NCI-H345 treated with DMSO at 0.1 percent for 48 hours (cell line): ENCODE measurements around the gene ZBED3.

ENCODE experiments used
- DNase-seq: peaks from one replicate; lab custom pipeline; 2025; ENCODE audit not compliant: unreplicated experiment; lab: John Stamatoyannopoulos, UW

The ZBED3 gene

DNA sequence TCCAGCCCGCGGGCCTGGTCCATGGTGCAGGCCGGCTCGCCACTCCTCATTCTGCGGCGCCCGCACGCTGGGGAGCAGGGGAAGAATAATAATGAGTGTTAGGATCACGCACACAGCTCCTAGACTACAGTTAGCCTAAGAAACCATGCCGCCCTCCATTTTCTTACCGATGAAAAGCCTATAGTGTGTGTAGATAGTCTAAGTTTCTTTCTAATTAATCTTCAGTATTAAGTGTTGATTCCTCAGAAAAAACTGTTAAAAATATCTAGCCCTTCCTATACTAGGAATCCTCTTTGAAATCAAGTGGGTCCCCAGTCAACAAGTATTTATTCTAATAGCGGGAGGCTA is 9.3 kb downstream of the ZBED3 start:
- no peak for DNase-seq

DNA sequence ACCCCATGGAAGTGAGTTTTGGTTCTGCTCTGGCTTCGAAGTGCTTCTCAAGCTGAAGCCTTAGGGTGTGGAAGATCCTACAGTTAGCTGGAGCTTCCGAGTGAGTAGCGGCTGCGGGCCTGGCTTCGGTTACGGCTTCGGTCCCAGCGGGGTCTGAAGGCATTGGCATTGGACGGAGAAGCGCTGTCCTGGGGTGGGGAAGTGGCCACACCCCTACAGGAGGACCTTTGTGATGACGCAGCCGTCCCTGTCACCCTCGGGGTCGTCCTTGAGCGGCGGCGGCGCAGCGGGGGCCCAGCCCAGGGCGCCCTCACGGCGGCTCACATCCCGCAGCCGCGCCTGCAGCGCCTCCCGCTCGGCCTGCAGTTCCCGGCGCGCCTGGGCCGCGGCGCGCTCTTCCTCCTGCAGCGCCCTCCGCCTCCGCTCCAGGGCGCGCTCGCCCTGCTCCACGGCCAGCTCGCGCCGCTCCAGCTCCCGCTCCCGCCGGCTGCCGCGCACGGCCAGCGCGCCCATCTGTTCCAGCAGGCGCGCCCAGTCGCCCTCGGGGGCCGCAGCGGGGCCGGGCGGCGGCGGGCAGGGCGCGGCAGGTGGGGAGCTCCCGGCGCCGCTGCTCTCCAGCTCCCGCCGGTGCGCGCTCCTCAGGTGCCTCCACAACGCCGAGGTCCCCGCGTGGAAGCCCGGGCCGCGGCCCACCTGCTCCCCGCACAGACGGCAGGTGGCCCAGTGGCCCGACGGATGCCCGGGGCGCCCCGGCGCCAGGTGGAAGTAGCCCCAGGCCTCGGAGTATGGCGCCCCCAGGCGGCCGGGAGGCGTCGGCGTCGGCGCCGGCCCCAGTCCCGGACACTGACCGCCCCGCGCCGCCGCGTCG is 9.9 kb downstream of the ZBED3 start:
- peak; percentile 22 for DNase-seq

- DNase-seq: no peak
Measured at GRCh38 chr5:77074745-77075144, 12.3 kb downstream of the ZBED3 start.

DNA sequence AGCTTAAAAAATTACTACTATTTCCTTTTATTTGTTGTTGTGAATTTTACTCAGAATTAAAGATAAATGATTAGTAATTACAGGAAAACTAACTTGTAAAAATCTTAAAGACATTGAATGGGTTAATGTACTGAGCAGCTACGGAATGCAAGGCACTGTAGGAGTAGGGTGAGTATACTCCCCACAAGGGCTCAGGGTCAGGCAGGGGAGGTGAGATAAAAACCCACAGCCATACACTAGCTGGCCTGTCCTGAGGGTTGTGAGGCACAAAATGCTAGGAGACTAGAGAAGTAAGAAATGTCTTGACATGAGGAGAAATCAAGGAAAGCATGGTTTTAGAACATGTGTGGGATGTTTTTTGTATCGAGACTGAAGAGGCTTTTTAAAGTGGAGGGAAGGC is 13.4 kb downstream of the ZBED3 start:
- DNase-seq: no peak

DNA sequence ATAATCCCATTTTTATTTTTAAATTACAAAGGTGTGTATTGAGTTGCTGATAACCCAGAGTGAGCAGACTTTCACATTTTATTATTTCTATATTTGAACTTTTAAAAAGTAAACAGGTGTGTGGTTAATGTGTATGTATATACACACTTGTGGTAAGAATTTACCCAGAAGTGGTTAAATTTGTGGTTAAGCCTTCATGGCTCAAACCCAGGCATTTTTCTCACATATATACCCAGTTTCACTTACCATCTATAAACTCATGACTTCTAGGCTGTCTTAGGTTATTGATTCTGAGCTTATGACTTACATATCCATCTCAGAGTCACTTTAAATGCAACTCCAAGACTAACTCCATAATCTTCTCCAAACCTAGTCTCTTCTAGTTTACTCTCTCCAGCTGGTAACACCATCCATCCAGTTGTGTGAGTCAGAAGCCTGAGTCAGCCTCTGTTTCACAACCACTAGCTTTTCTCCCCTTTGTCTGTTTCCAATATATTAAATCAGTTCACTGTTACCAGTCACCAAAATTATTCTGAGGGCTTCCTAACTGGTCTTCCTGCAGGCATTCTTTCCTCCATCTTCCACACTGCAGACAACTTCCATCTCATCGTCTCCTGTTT is 20.2 kb downstream of the ZBED3 start:
- DNase-seq: no peak

- DNase-seq: no peak
Measured at GRCh38 chr5:77066184-77066583, 20.9 kb downstream of the ZBED3 start.

DNA sequence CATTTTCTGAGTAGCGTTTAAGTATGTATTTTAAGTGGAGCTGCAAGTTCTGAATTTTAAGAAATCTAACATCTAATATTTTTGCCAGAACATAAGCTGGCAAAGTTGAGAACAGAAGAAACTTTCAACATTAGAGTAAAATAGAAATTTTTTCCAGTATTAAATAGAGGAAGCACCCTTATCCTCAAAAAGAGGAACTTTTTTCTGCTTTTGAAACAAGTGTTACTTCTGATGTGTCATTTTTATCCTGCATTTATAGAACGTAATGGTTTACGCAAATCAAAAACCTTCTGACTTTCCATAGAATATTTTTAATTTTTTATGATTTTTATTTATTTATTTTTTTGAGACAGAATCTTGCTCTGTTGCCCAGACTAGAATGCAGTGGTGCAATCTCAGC is 21.8 kb downstream of the ZBED3 start:
- no peak for DNase-seq

DNA sequence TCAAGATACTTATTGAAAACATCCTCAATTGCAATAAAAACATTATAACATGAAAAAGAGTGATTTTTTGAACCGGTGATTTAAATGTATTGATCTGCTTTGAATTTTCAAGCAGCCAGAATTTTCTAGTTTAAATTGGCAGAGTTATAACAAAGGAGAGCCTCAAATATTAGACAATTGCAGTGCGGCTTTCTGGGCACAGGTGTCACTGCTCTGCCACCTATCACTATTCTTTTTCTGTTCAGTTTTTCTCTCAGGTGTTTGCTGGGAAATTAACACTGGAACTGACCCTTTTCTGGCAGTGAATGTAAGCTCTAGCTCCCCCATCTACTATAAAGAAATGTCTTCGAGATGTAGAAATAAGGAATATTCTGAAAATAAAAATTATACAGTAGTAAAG is 23.0 kb downstream of the ZBED3 start:
- DNase-seq: no peak

DNA sequence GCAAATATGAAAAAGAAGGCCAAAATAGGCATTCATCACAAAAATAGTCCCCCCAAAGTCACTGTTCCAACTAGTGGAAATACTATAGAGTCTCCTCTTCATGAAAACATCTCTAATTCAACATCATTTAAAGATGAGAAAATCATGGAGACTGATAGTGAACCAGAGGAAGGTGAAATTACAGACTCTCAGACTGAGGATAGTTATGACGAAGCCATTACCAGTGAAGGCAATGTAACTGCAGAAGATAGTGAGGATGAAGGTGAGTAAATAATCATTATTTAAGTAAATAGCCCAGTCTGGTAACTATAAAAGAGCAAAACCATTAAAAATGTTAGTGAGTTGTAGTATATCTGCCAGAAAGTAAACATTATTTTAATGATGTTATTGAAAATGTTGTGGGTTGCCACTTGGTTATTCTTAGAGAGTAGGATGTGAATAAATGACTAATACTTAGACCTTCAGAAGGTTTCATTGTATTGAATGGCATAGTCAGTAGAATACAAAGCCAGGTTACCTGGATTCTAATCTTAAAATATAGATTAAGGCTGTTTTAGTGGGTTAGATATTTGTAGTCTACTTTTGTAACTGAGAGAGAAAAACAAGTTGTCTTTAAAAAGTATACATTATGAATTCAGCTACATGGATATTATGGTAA is 40.5 kb downstream of the ZBED3 start:
- DNase-seq: no peak

DNA sequence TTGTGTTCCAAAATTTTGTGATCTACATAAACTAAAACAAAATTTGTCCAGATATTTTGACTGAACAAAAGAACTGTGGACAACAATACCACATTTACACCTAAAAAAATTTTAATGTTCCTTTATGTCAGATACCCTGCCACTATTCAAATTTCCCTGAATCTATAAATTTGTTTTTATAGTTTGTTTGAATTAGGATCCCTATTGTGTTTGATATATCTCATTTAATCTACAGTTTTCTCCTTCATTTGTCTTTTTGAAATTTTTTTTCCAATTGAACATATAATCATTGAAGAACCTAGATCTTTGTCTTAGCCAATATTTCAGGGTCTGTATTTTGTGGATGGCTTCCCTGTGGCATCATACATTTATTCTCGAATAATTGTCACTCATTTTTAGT is 51.1 kb downstream of the ZBED3 start:
- DNase-seq: no peak

GRCh38 chr5:77033338-77033737 is 53.7 kb downstream of the ZBED3 start:
- no peak for DNase-seq

DNA sequence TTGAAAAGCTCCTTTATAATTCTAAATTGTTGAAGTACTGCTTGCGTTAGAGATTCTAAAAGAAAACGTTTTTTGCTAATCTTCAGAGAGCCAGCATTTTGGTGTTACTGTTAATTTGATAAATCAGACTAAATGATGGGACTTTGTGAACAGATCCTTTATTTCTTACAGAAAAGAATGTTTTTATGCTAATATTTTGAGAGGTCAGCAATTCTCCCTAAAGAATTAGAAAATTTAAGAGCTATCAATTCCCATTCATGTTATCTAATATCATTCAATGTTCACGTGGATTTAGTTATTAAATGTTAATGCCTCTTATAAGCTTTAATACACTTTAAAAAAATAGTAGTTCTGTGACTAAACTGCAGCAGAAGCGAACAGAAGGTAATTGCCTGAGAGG is 54.5 kb downstream of the ZBED3 start:
- DNase-seq: no peak

DNA sequence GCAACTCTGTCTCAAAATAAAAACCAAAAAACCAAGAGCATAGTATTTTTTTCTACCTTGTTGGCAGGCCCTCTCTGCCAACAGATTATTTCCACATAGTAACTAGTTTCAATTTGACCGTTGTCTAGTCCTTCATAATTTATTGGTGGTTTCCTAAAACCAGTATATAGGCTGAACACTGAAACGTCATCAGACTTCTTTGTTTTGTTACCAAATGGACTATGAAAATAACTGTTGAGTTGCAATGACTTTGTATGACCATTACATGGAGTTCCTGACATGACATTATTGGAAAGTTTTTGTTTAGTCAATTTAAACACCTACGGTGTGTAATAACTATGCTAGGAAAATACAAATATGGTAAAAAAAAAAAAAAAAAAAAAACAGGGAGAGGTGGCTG is 55.2 kb downstream of the ZBED3 start:
- DNase-seq: no peak

- DNase-seq: peak; percentile 77
Measured at GRCh38 chr5:77030097-77031071, 56.7 kb downstream of the ZBED3 start, which contains the start of gene AGGF1. AGGF1 (plus strand) TSS chr5:77030404; CDS start chr5:77030767, 363 bp downstream.

GRCh38 chr5:77029376-77029885 is 57.7 kb downstream of the ZBED3 start:
- DNase-seq: no peak

- no peak for DNase-seq
Measured at GRCh38 chr5:77028631-77029375, 58.3 kb downstream of the ZBED3 start.

DNA sequence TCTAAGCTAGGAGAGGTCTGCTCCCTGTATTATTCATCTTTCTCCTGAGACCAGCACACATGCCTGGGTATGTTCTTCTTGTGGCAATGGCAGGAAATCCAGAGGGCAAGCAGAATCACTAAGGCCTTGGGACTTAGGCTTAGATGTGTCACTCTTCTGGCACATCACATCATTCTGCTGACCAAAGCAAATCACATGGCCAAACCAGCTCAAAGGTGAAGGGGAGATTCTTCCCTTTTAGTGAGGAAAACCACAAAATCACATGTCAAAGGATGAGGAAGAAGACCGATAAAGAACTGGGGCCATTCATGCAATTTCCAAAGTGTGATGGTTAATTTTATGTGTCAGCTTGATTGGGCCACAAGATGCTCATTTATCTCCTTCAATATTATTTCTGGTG is 62.6 kb downstream of the ZBED3 start:
- no peak for DNase-seq

DNA sequence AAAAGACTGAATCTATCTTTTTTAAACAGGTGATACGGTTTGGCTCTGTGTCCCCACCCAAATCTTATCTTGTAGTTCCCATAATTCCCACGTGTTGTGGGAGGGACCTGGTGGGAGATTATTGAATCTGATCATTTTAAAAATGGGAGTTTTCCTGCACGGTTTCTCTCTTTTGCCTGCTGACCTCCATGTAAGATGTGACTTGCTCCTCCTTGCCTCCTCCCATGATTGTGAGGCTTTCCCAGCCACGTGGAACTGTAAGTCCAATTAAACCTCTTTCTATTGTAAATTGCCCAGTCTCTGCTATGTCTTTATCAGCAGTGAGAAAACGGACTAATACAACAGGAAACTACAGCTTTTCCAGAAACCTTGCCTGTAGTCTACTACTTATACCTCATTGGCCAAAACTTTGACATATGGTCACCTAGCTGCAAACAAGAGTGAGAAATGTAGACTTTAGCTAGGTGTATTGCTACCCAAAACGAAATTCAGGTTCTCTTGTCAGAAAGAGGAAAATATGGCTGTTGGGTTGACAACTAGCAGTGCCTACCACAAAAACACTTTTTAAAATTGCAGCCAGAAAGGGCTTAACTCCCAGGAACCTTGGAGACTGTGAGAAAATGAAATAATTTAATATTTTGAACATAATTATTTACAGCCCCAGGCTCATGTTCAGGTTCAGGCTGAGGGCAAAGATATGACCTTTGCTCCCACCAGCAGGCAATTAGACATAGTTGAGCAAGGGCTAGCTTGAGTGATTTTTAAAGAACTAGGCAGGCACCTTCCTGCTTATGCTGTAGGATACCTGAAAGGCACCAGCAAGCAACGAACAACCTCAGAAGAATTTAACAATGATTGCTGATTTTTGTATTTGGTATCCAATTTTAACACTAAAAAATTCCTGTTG is 64.3 kb downstream of the ZBED3 start:
- no peak for DNase-seq
